ENCODE measurements around the gene MRAP2.

Gene MRAP2

GRCh38 chr6:84046755-84047154 lies 13.2 kb downstream of the MRAP2 start:
- Histone ChIP-seq H3K4me3 (ENCODE audit: low read depth, low read length, poor library complexity, severe bottlenecking) (no peak overlapping the region), H3K9me2 (ENCODE audit: low read depth, low read length) (no peaks in the 10 kb centered on the region), H3K9ac (ENCODE audit: low read length) (no peak overlapping the region), H3K9me3 (ENCODE audit: low read length) (no peaks in the 10 kb centered on the region), H4K20me1 (ENCODE audit: insufficient read depth, low read length) (no peaks in the 10 kb centered on the region), H3K27me3 (ENCODE audit: insufficient read depth, low read length) (no peaks in the 10 kb centered on the region), H2AFZ (ENCODE audit: low read length) (no peak overlapping the region), H3K4me2 (ENCODE audit: low read length) (no peak overlapping the region), H3K36me3 (ENCODE audit: insufficient read depth, low read length) (no peaks in the 10 kb centered on the region), H3K4me1 (ENCODE audit: insufficient read depth, low read length, severe bottlenecking) (no peaks in the 10 kb centered on the region), H3K27ac (ENCODE audit: low read depth, low read length, poor library complexity, severe bottlenecking) (no peak overlapping the region), H3K79me2 (ENCODE audit: insufficient read depth, low read length) (no peaks in the 10 kb centered on the region), H3F3A (ENCODE audit: insufficient read depth, low read length) (no peaks in the 10 kb centered on the region)
- TF ChIP-seq EZH2 (IDR thresholded peaks at IDR 0.05; ENCODE audit: borderline replicate concordance, low read length) = no peak
- TF ChIP-seq, protein P1, sequence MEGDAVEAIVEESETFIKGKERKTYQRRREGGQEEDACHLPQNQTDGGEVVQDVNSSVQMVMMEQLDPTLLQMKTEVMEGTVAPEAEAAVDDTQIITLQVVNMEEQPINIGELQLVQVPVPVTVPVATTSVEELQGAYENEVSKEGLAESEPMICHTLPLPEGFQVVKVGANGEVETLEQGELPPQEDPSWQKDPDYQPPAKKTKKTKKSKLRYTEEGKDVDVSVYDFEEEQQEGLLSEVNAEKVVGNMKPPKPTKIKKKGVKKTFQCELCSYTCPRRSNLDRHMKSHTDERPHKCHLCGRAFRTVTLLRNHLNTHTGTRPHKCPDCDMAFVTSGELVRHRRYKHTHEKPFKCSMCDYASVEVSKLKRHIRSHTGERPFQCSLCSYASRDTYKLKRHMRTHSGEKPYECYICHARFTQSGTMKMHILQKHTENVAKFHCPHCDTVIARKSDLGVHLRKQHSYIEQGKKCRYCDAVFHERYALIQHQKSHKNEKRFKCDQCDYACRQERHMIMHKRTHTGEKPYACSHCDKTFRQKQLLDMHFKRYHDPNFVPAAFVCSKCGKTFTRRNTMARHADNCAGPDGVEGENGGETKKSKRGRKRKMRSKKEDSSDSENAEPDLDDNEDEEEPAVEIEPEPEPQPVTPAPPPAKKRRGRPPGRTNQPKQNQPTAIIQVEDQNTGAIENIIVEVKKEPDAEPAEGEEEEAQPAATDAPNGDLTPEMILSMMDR (IDR thresholded peaks at IDR 0.05; ENCODE audit: low read length) = no peak

- H3K27me3 ChIP-seq (ENCODE audit: insufficient read depth, low read length) = no peaks in the 10 kb centered on the region
- no peak overlapping the region for H3K4me3 ChIP-seq (ENCODE audit: low read depth, low read length, poor library complexity, severe bottlenecking)
- no peak overlapping the region for H2AFZ ChIP-seq (ENCODE audit: low read length)
- H3K79me2 ChIP-seq (ENCODE audit: insufficient read depth, low read length) = no peaks in the 10 kb centered on the region
- H3K9ac ChIP-seq (ENCODE audit: low read length) = no peak overlapping the region
- no peak overlapping the region for H3K4me2 ChIP-seq (ENCODE audit: low read length)
- no peaks in the 10 kb centered on the region for H3K9me3 ChIP-seq (ENCODE audit: low read length)
- TF ChIP-seq, protein P1 (IDR thresholded peaks at IDR 0.05; ENCODE audit: low read length) = no peak
- TF ChIP-seq EZH2 (IDR thresholded peaks at IDR 0.05; ENCODE audit: borderline replicate concordance, low read length) = no peak
- H3K27ac ChIP-seq (ENCODE audit: low read depth, low read length, poor library complexity, severe bottlenecking) = no peak overlapping the region
- no peaks in the 10 kb centered on the region for H3K9me2 ChIP-seq (ENCODE audit: low read depth, low read length)
- no peaks in the 10 kb centered on the region for H4K20me1 ChIP-seq (ENCODE audit: insufficient read depth, low read length)
- no peaks in the 10 kb centered on the region for H3K4me1 ChIP-seq (ENCODE audit: insufficient read depth, low read length, severe bottlenecking)
- no peaks in the 10 kb centered on the region for H3F3A ChIP-seq (ENCODE audit: insufficient read depth, low read length)
- no peaks in the 10 kb centered on the region for H3K36me3 ChIP-seq (ENCODE audit: insufficient read depth, low read length)
These were observed 15.0 kb downstream of the MRAP2 start for GRCh38 chr6:84048588-84048987.

DNA sequence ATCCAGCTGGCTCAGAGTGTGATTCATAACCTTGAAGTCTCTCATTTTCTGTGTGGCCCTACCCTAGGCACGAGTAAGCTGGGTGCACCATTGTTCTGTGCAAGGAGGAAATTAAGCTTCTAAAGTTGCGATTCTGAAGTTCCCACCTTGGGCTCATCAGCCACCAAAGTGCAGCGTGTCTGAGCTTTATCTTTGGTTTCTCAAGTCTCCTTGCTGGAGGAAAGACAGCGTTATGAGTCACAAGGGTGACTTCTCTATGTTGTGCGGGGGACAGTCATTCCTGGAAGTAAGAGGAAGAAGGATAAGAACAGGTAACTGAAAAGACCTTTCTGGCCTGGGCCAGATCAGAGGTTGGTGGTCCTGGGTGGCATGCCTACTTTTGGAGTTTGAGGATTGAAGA lies 16.8 kb downstream of the MRAP2 start:
- no peaks in the 10 kb centered on the region for H3K9me3 ChIP-seq (ENCODE audit: low read length)
- no peaks in the 10 kb centered on the region for H3K9me2 ChIP-seq (ENCODE audit: low read depth, low read length)
- no peak overlapping the region for H3K27ac ChIP-seq (ENCODE audit: low read depth, low read length, poor library complexity, severe bottlenecking)
- TF ChIP-seq EZH2 (IDR thresholded peaks at IDR 0.05; ENCODE audit: borderline replicate concordance, low read length) = no peak
- TF ChIP-seq, protein P1 (IDR thresholded peaks at IDR 0.05; ENCODE audit: low read length) = no peak
- H3K27me3 ChIP-seq (ENCODE audit: insufficient read depth, low read length) = no peaks in the 10 kb centered on the region
- no peaks in the 10 kb centered on the region for H3F3A ChIP-seq (ENCODE audit: insufficient read depth, low read length)
- H3K4me1 ChIP-seq (ENCODE audit: insufficient read depth, low read length, severe bottlenecking) = no peaks in the 10 kb centered on the region
- H2AFZ ChIP-seq (ENCODE audit: low read length) = no peak overlapping the region
- no peaks in the 10 kb centered on the region for H3K79me2 ChIP-seq (ENCODE audit: insufficient read depth, low read length)
- no peak overlapping the region for H3K4me2 ChIP-seq (ENCODE audit: low read length)
- no peak overlapping the region for H3K9ac ChIP-seq (ENCODE audit: low read length)
- no peak overlapping the region for H3K4me3 ChIP-seq (ENCODE audit: low read depth, low read length, poor library complexity, severe bottlenecking)
- no peaks in the 10 kb centered on the region for H4K20me1 ChIP-seq (ENCODE audit: insufficient read depth, low read length)
- H3K36me3 ChIP-seq (ENCODE audit: insufficient read depth, low read length) = no peaks in the 10 kb centered on the region

Measured in OCI-LY1 (cell line).